Measurements from ENCODE around the gene PCOLCE2. TPM values are rescaled to one million over a fixed set of nuclear protein-coding genes. Genes with fewer than 3 reads are reported as not detected.

The PCOLCE2 gene
- total and polyA plus RNA-seq, 8 donors = 0.23 to 2.5 (median 0.66) TPM

DNA sequence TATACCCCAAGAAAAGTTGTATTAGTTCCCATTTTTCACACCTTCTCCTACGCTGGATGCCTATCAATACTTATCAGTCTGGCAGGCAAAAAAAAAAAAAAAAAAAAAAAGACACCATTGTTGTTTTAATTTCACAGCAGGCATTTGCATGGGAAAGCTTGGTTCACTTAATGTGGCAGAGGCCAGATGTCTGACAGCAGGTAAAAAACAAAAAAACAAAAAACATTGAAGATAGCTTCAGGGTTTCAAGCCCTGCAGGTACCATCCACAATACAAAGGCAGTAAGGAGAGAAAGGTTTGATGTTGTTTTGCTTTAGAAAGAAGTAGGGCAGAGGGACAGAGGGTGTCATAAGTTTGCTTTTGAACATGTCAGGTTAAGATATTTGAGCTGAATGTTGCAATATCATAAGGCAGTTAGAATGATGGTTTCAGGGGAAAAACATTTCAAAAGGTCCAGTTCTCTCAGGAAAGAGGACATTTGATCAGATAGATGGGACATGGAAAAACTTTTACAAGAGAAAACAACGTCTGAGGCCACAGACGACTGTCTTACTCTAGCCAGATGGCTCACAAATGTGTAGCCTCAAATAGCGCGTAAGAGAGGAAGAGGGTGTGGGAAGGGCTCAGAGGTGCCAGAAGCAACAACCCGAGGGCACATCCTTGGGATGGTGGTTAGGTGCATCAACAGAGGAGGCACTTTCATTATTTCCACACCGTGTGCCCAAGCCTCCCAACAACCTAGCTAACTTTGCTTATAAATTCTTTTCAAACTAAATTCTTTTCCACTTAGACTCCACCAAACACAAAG is 25.7 kb downstream of the PCOLCE2 start:
- 43 to 53% methylated on average over 7 of the region's 7 CpGs for WGBS, 2 donors
- Histone ChIP-seq H3K4me3 (no peak overlapping the region), H3K36me3 (no peaks in the 10 kb centered on the region), H3K9me3 (no peaks in the 10 kb centered on the region), H3K27ac (no peak overlapping the region), H3K27me3 (peaks cover 0 to 3% (median 0%) of the 10 kb centered on the region in 4 donors), H3K4me1 (no peaks in the 10 kb centered on the region)
- intact Hi-C loops (cut with DNase I) = no loop called here
- ATAC-seq (no peak), DNase-seq (no peak), FAIRE-seq (no peak)
- TF ChIP-seq, protein P1, sequence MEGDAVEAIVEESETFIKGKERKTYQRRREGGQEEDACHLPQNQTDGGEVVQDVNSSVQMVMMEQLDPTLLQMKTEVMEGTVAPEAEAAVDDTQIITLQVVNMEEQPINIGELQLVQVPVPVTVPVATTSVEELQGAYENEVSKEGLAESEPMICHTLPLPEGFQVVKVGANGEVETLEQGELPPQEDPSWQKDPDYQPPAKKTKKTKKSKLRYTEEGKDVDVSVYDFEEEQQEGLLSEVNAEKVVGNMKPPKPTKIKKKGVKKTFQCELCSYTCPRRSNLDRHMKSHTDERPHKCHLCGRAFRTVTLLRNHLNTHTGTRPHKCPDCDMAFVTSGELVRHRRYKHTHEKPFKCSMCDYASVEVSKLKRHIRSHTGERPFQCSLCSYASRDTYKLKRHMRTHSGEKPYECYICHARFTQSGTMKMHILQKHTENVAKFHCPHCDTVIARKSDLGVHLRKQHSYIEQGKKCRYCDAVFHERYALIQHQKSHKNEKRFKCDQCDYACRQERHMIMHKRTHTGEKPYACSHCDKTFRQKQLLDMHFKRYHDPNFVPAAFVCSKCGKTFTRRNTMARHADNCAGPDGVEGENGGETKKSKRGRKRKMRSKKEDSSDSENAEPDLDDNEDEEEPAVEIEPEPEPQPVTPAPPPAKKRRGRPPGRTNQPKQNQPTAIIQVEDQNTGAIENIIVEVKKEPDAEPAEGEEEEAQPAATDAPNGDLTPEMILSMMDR (IDR thresholded peaks at IDR 0.05) = no peak

- no peak for DNase-seq
- 69 to 74% methylated on average over 4 of the region's 4 CpGs for WGBS, 2 donors
- H3K9me3 ChIP-seq = no peaks in the 10 kb centered on the region
- H3K27ac ChIP-seq = no peak overlapping the region
- TF ChIP-seq, protein P1 (IDR thresholded peaks at IDR 0.05) = no peak
- no peak overlapping the region for H3K4me3 ChIP-seq
- no peak for FAIRE-seq
- H3K4me1 ChIP-seq = no peaks in the 10 kb centered on the region
- peaks cover 0 to 3% (median 0%) of the 10 kb centered on the region in 4 donors for H3K27me3 ChIP-seq
- intact Hi-C loops (cut with DNase I) = no loop called here
- no peak for ATAC-seq
- no peaks in the 10 kb centered on the region for H3K36me3 ChIP-seq
Measured at GRCh38 chr3:142861926-142862325, 27.0 kb downstream of the PCOLCE2 start.

DNA sequence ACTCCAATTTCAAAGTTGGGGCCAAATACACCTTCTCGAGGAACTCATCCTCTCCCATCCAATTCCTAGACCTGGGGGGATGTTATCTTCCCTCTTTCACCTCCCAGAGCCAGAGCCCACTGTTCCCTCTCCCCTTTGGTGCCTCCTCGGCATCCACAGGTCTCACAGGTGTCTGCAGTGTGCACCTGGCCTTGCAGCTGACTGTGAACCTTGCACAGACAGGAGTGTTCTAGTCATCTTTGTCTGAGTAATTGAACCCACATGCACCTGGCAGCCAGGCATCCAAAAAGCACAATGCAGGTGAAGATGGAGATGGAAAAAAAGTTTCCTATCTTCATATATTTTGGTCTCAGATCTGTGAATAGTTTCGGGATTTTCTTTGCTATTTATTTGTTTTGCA is 30.8 kb downstream of the PCOLCE2 start:
- Histone ChIP-seq H3K9me3 (no peaks in the 10 kb centered on the region), H3K36me3 (no peaks in the 10 kb centered on the region), H3K27ac (no peak overlapping the region), H3K4me1 (peaks cover 0 to 3% (median 0%) of the 10 kb centered on the region in 3 donors), H3K27me3 (peaks cover 0 to 3% (median 0%) of the 10 kb centered on the region in 4 donors), H3K4me3 (no peak overlapping the region)
- WGBS, 2 donors = 57 to 66% methylated on average over 3 of the region's 3 CpGs
- ATAC-seq (no peak), DNase-seq (no peak), FAIRE-seq (no peak)
- intact Hi-C loops (cut with DNase I) = no loop called here
- TF ChIP-seq, protein P1 (IDR thresholded peaks at IDR 0.05) = no peak

- FAIRE-seq = no peak
- no peak overlapping the region for H3K4me3 ChIP-seq
- WGBS, 2 donors = 17 to 20% methylated on average over 6 of the region's 6 CpGs
- peak; percentile 96 to 100 (median 98) for ATAC-seq
- peaks cover 0 to 3% (median 0%) of the 10 kb centered on the region in 3 donors for H3K4me1 ChIP-seq
- TF ChIP-seq, protein P1 (IDR thresholded peaks at IDR 0.05) = peak in 3 of 4 donors; percentile 19 to 47 (median 27)
- peak; percentile 71 to 86 (median 75) for DNase-seq
- no peaks in the 10 kb centered on the region for H3K27me3 ChIP-seq
- intact Hi-C loops (cut with DNase I) = no loop called here
- no peaks in the 10 kb centered on the region for H3K9me3 ChIP-seq
- H3K36me3 ChIP-seq = no peaks in the 10 kb centered on the region
- no peak overlapping the region for H3K27ac ChIP-seq
Measured at GRCh38 chr3:142857056-142857455, 31.8 kb downstream of the PCOLCE2 start.
